GM12878 (cell line): ENCODE measurements around the gene TRAF2. TPM values are rescaled to one million over a fixed set of nuclear protein-coding genes. Genes with fewer than 3 reads are reported as not detected.

Experiments used
- CEBPB ChIP-seq, 2 experiments: fragments of 150-350 bp in 1 of 2; IDR thresholded peaks; 2 replicates each; pipeline ENCODE4 v1.6.1; 2012 to 2014; ENCODE audit warnings: low read depth in 2 of 2, low read length in 2 of 2, borderline replicate concordance in 1 of 2, inconsistent platforms in 1 of 2
- EED ChIP-seq: sonication (generic); IDR thresholded peaks from 2 replicates; pipeline ENCODE4 v1.6.1; 2016; ENCODE audit warnings: antibody characterized with exemption, low read depth
- EGR1 ChIP-seq, 2 experiments: IDR thresholded peaks; 1 replicate in 1 of 2; 2 replicates in 1 of 2; pipeline ENCODE4 v1.6.1; 2011 to 2012; ENCODE audit warnings: low read depth in 2 of 2, low read length in 2 of 2, borderline replicate concordance in 1 of 2, mild to moderate bottlenecking in 1 of 2, moderate library complexity in 1 of 2
- HCFC1 ChIP-seq: fragments of 150-350 bp; IDR thresholded peaks from 2 replicates; pipeline ENCODE4 v1.6.1; 2014; ENCODE audit warnings: low read length
- HDGF ChIP-seq: fragments of 450-650 bp; IDR thresholded peaks from 2 replicates; pipeline ENCODE4 v1.6.1; 2016; ENCODE audit warnings: antibody characterized with exemption
- JUND ChIP-seq: IDR thresholded peaks from 2 replicates; pipeline ENCODE4 v1.6.1; 2012; ENCODE audit warnings: low read depth, mild to moderate bottlenecking, low read length, improper control_type of control experiment, moderate library complexity
- KAT2A ChIP-seq: conservative IDR thresholded peaks from 2 replicates; pipeline ENCODE4 v1.6.1; 2011; ENCODE audit warnings: low read depth, low read length; ENCODE audit not compliant: control insufficient read depth
- MXI1 ChIP-seq: fragments of 150-350 bp; IDR thresholded peaks from 2 replicates; pipeline ENCODE4 v1.6.1; 2011; ENCODE audit warnings: low read depth, mild to moderate bottlenecking, inconsistent platforms, low read length, improper control_type of control experiment
- PAX8 ChIP-seq: fragments of 450-650 bp; IDR thresholded peaks from 2 replicates; pipeline ENCODE4 v1.6.1; 2017; ENCODE audit warnings: mild to moderate bottlenecking, moderate library complexity
- RAD51 ChIP-seq: fragments of 450-650 bp; IDR thresholded peaks from 2 replicates; pipeline ENCODE4 v1.6.1; 2016; ENCODE audit warnings: moderate library complexity, mild to moderate bottlenecking, inconsistent platforms
- SIN3A ChIP-seq: IDR thresholded peaks from 2 replicates; pipeline ENCODE4 v1.6.1; 2012; ENCODE audit warnings: low read depth, low read length, improper control_type of control experiment
- SMAD1 ChIP-seq: fragments of 450-650 bp; IDR thresholded peaks from 2 replicates; pipeline ENCODE4 v1.6.1; 2018; ENCODE audit warnings: mild to moderate bottlenecking, low read depth; ENCODE audit not compliant: partially characterized antibody
- SP1 ChIP-seq: IDR thresholded peaks from one replicate; pipeline ENCODE4 v1.6.1; 2011; ENCODE audit warnings: low read depth, low read length
- SREBF2 ChIP-seq: IDR thresholded peaks from 2 replicates; pipeline ENCODE4 v1.6.1; 2012; ENCODE audit warnings: mild to moderate bottlenecking, low read length
- TARDBP ChIP-seq: IDR thresholded peaks from 2 replicates; pipeline ENCODE4 v1.6.1; 2016; ENCODE audit warnings: borderline replicate concordance
- ZNF217 ChIP-seq: fragments of 450-650 bp; IDR thresholded peaks from 2 replicates; pipeline ENCODE4 v1.6.1; 2017; ENCODE audit warnings: antibody characterized with exemption, mild to moderate bottlenecking
- ZNF24 ChIP-seq: fragments of 450-650 bp; IDR thresholded peaks from 2 replicates; pipeline ENCODE4 v1.6.1; 2017; ENCODE audit warnings: antibody characterized with exemption, mild to moderate bottlenecking
- polyA plus RNA-seq, 11 experiments: library from polyadenylated mRNA; depleted of rRNA in 4 of 11; unstranded in 6 of 11; stranded (reverse) in 5 of 11; fragments of >200 nt; fragmentation: Nextera tagmentation in 4 of 11; fragmentation: Illumina TruSeq in 1 of 11; extraction: Ambion mirVana in 4 of 11; extraction: Trizol in 1 of 11; gene quantifications; 1 replicate in 1 of 11; 2 replicates in 10 of 11; pipeline versions ENCODE4 v1.2.1 to v1.2.3, GENCODE V29; 2011 to 2016; ENCODE audit warnings: inconsistent platforms in 2 of 11, missing spikeins in 2 of 11, low read depth in 1 of 11
- total RNA-seq, 4 experiments: library from RNA; depleted of rRNA in 3 of 4; stranded (reverse); fragments of >200 nt in 3 of 4; fragmentation: Illumina TruSeq in 1 of 4; extraction: Trizol in 1 of 4; gene quantifications; 2 replicates each; pipeline versions ENCODE4 v1.2.1 to v1.2.3, GENCODE V29; 2013 to 2021
- TF ChIP-seq, protein P1 (sequence below): IDR thresholded peaks from 2 replicates; pipeline ENCODE4 v1.6.1; 2012; ENCODE audit warnings: mild to moderate bottlenecking, low read depth, low read length
- TF ChIP-seq, protein P2 (sequence below): fragments of 450-650 bp; IDR thresholded peaks from 2 replicates; pipeline ENCODE4 v1.6.1; 2017; ENCODE audit warnings: mild to moderate bottlenecking, moderate library complexity
- TF ChIP-seq, protein P3 (sequence below): fragments of 450-650 bp; IDR thresholded peaks from 2 replicates; pipeline ENCODE4 v1.6.1; 2017; ENCODE audit warnings: mild to moderate bottlenecking, low read depth, inconsistent platforms; ENCODE audit not compliant: poor library complexity, severe bottlenecking
- TF ChIP-seq, protein P4 (sequence below): fragments of 450-650 bp; IDR thresholded peaks from 2 replicates; pipeline ENCODE4 v1.6.1; 2016; ENCODE audit warnings: mild to moderate bottlenecking

Gene TRAF2
- total and polyA plus RNA-seq, 10 of the 15 experiments (the other 5 are each of a cell fraction or from before 2014, with no cell fraction given) = 0.34 to 39.5 (median 18.7) TPM

DNA sequence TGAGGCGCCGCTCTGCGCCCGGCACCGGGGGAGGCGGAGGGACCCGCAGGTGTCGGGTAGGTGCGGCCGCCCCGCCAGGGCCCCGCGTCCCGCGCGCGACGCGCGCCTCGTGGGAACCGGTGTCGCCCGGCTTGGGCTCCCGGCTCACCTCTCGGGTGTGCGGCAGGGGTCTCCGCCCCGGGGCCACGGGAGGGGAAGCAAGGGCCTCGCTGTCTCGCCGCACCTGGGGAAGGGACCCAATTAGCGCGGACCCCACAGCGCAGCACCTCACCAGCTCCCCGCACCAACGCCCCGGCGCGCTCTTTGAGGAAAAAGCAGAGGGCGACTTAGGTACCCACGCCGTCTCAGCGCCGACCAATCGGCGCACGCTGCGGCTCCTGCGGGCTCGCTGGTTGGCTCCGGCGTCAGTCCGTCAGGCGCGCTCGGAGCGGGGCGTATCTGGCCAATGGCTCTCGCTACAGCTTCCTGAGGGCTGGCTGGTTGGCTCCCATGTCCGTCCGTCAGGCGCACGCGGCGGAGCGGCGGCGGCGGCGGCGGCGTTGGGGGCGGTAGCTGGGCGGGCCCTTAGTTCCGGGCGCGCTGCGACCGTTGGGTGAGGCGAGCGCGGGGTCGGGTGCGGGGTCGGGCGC lies at the start of gene TRAF2 (continued):
- TF ChIP-seq, protein P1, sequence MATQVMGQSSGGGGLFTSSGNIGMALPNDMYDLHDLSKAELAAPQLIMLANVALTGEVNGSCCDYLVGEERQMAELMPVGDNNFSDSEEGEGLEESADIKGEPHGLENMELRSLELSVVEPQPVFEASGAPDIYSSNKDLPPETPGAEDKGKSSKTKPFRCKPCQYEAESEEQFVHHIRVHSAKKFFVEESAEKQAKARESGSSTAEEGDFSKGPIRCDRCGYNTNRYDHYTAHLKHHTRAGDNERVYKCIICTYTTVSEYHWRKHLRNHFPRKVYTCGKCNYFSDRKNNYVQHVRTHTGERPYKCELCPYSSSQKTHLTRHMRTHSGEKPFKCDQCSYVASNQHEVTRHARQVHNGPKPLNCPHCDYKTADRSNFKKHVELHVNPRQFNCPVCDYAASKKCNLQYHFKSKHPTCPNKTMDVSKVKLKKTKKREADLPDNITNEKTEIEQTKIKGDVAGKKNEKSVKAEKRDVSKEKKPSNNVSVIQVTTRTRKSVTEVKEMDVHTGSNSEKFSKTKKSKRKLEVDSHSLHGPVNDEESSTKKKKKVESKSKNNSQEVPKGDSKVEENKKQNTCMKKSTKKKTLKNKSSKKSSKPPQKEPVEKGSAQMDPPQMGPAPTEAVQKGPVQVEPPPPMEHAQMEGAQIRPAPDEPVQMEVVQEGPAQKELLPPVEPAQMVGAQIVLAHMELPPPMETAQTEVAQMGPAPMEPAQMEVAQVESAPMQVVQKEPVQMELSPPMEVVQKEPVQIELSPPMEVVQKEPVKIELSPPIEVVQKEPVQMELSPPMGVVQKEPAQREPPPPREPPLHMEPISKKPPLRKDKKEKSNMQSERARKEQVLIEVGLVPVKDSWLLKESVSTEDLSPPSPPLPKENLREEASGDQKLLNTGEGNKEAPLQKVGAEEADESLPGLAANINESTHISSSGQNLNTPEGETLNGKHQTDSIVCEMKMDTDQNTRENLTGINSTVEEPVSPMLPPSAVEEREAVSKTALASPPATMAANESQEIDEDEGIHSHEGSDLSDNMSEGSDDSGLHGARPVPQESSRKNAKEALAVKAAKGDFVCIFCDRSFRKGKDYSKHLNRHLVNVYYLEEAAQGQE = no peak
- TF ChIP-seq, protein P2, sequence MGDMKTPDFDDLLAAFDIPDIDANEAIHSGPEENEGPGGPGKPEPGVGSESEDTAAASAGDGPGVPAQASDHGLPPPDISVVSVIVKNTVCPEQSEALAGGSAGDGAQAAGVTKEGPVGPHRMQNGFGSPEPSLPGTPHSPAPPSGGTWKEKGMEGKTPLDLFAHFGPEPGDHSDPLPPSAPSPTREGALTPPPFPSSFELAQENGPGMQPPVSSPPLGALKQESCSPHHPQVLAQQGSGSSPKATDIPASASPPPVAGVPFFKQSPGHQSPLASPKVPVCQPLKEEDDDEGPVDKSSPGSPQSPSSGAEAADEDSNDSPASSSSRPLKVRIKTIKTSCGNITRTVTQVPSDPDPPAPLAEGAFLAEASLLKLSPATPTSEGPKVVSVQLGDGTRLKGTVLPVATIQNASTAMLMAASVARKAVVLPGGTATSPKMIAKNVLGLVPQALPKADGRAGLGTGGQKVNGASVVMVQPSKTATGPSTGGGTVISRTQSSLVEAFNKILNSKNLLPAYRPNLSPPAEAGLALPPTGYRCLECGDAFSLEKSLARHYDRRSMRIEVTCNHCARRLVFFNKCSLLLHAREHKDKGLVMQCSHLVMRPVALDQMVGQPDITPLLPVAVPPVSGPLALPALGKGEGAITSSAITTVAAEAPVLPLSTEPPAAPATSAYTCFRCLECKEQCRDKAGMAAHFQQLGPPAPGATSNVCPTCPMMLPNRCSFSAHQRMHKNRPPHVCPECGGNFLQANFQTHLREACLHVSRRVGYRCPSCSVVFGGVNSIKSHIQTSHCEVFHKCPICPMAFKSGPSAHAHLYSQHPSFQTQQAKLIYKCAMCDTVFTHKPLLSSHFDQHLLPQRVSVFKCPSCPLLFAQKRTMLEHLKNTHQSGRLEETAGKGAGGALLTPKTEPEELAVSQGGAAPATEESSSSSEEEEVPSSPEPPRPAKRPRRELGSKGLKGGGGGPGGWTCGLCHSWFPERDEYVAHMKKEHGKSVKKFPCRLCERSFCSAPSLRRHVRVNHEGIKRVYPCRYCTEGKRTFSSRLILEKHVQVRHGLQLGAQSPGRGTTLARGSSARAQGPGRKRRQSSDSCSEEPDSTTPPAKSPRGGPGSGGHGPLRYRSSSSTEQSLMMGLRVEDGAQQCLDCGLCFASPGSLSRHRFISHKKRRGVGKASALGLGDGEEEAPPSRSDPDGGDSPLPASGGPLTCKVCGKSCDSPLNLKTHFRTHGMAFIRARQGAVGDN = no peak; the same call in 1 of the 2 replicates
- TF ChIP-seq SIN3A = peak; percentile 39; the same call in 1 of the 2 replicates
- TF ChIP-seq CEBPB (IDR thresholded peaks at IDR 0.05; ENCODE audit: borderline replicate concordance in 1 of 2, low read depth in 2 of 2, low read length in 2 of 2) = no peak
- TF ChIP-seq HCFC1 = no peak
- TF ChIP-seq RAD51 = no peak
- TF ChIP-seq, protein P3, sequence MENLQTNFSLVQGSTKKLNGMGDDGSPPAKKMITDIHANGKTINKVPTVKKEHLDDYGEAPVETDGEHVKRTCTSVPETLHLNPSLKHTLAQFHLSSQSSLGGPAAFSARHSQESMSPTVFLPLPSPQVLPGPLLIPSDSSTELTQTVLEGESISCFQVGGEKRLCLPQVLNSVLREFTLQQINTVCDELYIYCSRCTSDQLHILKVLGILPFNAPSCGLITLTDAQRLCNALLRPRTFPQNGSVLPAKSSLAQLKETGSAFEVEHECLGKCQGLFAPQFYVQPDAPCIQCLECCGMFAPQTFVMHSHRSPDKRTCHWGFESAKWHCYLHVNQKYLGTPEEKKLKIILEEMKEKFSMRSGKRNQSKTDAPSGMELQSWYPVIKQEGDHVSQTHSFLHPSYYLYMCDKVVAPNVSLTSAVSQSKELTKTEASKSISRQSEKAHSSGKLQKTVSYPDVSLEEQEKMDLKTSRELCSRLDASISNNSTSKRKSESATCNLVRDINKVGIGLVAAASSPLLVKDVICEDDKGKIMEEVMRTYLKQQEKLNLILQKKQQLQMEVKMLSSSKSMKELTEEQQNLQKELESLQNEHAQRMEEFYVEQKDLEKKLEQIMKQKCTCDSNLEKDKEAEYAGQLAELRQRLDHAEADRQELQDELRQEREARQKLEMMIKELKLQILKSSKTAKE = no peak
- TF ChIP-seq SP1 = peak; percentile 100
- TF ChIP-seq SREBF2 = no peak
- no peak for TF ChIP-seq SMAD1
- no peak for TF ChIP-seq JUND
- peak; percentile 82 for TF ChIP-seq MXI1
- 0 out of 2 replicates have a peak, but pooled peaks have one; percentile 9 for TF ChIP-seq ZNF24
- no peak for TF ChIP-seq TARDBP
- TF ChIP-seq, protein P4, sequence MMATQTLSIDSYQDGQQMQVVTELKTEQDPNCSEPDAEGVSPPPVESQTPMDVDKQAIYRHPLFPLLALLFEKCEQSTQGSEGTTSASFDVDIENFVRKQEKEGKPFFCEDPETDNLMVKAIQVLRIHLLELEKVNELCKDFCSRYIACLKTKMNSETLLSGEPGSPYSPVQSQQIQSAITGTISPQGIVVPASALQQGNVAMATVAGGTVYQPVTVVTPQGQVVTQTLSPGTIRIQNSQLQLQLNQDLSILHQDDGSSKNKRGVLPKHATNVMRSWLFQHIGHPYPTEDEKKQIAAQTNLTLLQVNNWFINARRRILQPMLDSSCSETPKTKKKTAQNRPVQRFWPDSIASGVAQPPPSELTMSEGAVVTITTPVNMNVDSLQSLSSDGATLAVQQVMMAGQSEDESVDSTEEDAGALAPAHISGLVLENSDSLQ = peak; percentile 100
- TF ChIP-seq HDGF = no peak
- TF ChIP-seq EED = no peak
- no peak; a peak in 1 of 3 replicates for TF ChIP-seq EGR1 (IDR thresholded peaks at IDR 0.05; ENCODE audit: borderline replicate concordance in 1 of 2, low read depth in 2 of 2, low read length in 2 of 2)
- peak; percentile 61; the same call in 1 of the 2 replicates for TF ChIP-seq ZNF217
- TF ChIP-seq PAX8 = no peak
- TF ChIP-seq KAT2A = no peak
